HK-2 (cell line): ENCODE results near the gene LGALS16.
"Not testable (repeated sequence)": the region's sequence is repeated elsewhere in the genome, so short reads cannot be mapped to it uniquely, and the experiment has no call there.

Source experiments
- DNase-seq: peaks from one replicate; pipeline ENCODE4 v3.0.0-alpha.2; 2018; ENCODE audit not compliant: unreplicated experiment

LGALS16 gene

DNA sequence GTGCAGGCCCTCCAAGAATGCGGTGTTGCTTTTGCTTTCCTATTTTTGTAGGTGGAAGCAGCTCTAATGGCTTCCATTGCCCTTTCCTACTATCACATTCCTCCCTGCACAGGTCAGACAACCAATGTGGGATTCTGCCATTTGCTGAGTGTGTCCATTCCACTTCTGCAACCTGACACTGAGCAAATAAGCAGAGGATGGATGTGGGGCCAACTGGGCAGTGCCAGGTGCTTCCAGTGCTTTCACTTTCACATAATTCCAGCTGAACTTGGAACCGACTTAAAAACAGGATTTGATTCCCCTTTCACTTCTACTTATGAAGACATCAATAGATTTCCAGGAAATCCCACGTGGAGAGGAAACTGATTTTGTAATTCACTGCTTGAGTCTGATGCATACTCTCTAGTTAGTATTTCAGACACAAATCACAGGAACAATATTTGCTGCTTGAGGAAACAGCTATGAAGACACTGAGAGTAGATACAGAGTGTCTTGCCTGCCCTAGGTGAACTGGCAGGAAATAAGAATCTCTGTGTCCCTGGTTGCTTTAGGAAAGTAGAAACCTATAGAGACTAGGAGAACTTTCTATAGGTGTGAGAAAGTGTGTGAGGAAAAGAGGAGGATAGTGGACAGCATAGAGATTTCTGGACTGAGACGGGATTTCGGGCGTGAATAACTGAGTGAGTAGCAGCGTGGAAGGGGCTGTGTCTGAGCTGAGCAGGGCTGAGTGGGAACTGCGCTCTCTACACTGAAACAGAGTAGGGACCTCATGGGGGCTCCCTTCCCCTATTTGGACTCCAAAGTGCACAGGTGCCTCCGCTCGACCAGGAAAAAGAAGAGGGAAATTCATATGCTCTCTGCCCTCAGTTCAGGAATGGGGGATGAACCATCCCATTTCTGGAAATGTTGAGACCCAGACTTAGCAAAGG is 22.5 kb downstream of the LGALS16 start:
- DNase-seq, result no peak

DNA sequence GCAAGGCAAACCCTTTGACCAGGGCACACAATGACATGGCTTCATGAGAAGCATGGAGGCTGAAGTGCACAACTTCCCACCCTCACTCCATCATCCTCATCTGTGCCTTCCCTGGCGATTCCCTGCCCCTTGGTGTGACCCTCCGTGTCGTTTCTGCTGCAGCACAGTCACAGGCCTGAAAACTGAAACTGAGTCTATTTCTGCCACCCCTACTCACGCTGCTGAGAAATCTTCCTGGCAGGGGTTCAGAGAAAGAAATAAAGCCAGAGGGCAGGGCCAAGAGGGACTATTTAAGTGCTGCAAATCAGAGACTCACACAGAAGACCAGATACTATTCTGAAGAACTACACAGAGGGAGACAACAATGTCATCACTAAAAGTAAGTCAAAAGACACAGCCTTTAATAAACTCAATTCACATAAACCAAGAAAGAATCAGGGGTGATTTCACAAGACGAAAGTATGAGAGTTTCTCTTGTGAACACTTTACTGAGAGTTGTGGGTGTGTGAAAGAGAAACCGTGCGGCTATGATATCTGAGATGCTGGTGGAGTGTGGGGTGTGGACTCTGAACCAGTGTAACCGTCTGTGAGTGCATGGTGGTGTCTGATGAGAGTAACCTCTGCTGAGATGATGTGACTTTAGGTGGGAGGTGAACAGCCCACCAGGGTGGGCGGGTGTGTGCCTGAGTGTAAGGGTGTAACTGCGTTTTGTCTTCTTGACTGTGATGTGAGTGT is 23.5 kb downstream of the LGALS16 start:
- DNase-seq, result no peak

DNA sequence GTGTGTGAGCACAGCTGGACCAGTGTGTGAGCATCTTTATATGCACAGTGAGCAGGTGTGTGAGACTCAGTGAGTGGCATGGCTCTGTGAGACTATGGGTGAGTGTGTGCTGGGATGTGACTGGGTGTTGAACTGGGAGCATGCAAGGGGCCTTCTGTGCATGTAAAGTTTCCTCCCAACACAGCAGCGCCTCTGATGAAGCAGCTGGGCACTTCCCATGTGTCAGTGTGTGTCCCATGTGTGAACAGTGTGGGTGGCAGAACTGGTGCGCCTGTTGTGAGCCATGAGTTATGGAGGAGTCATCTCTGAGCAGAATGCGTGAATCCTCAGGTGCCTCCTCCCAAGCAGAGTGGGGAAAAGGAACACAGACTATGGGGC is 24.1 kb downstream of the LGALS16 start:
- DNase-seq, result no peak

DNA sequence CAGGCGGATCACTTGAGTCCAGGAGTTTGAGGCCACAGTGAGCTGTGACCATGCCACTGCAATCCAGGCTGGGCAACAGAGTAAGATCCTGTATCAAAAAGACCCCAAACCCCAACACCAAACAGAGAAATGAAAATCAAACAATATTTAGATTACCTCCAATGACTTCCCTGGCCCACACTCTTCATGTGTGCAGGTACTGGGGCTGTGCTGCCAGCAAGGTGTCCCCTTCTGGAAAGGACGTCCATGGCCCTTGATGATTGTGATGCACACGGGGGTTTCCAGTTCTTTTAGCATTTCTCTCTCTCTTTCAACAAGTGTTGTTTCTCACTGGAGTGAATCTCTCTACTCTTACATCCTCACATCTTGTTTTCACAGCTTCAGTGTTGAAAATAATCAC is 24.9 kb downstream of the LGALS16 start:
- no peak for DNase-seq

DNA sequence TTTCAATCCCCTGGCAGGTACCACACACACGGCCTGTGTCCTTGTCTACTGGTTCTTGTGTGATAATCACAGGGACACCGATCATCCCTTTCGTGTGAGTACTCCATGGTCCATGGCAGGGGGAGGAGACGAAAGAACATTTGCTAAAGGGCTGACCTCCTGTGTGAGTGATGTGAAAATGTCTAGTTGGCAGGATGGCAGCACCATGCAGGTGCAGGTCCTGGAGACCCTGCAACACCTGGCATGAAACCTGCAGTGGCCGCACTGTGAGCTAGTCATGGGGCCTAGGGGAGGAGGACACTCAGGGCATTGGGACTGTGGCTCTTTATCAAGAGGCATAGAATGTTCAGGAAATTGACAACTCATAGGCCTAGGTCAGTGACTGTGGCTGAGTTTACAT is 25.7 kb downstream of the LGALS16 start:
- no peak for DNase-seq

DNA sequence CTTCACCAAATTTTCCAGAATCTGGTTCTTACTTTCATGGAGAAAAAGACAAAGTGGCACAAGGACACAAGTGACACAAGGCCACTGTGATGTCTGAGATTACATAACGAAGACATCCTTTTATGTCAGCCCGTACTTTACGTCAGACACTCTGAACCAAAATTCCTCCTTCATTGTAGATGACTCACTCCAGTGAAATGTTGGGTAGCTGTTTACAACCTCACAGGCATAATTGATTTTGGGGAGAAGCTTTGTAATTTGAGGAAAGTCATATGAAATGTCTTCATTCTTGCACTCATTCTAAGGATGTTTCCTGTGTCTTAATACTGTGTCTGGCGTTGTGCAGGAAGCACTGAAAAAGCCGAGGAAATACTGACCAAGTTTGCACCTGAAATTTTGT is 28.6 kb downstream of the LGALS16 start:
- DNase-seq, result no peak

DNA sequence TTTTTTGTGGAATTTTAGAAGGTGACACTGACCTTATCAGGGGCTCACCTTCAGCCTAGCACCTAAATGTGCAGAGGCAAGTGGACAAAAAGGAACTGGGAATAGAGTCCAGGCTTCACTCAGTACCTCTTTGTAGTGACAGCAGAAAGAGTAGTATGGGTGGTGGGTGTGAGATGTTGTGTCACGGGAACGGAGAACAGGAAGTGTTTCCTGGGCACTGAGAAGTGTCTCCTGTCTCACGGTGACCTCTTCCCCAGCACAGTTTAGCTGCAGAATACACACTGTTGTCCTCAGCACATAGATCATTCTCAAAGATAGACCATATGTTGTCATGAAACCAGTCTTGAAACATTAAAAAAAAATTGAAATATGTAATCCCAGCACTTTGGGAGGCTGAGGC is 31.0 kb downstream of the LGALS16 start:
- no peak for DNase-seq

DNA sequence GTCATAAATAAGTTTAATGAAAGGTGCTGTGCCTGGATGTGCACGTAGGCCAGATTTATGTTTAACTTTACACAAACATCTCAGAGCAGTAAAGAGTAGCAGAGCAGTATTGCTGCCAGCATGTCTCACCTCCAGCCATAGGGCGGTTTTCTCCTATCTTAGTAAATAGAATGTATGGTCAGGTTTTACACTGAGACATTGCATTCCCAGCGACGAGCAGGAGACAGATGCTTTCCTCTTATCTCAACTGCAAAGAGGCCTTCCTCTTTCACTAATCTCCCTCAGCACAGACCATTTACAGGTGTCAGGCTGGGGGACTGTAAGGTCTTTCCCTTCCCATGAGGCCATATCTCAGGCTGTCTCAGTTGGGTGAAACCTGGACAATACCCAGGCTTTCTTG is 32.9 kb downstream of the LGALS16 start:
- DNase-seq, result not testable (repeated sequence)

DNA sequence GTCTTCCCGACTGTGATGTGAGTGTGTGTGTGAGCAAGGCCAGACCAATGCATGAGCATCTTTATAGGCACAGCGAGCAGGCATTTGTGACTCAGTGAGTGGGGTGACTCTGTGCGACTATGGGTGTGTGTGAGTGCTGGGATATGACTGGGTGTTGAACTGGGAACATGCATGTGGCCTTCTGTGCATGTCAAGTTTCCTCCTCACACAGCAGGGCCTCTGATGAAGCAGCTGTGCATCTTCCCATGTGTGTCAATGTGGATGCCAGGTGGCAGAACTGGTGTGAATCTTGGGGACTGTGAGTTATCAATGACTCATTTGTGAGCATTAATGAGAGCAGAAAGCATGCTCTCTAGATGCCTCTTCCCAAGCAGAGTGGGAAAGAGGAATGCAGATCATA is 36.5 kb downstream of the LGALS16 start:
- no peak for DNase-seq

DNA sequence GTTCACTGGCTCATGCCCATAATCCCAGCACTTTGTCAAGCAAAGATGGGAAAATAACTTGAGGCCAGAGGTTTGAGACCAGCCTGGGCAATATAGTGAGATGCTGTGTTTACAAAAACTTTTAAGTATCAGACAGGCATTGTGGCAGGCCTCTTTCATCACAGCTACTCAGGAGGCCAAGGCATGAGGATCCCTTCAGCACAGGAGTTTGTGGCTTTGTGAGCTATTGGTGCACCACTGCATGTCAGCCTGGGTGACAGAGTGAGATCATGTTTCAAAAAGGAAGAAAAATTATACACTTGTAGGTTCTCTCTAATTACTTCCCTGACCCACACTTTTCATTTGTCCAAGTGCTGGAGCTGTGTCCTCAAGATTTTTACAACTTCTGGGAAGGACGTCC is 37.1 kb downstream of the LGALS16 start:
- DNase-seq, result no peak

DNA sequence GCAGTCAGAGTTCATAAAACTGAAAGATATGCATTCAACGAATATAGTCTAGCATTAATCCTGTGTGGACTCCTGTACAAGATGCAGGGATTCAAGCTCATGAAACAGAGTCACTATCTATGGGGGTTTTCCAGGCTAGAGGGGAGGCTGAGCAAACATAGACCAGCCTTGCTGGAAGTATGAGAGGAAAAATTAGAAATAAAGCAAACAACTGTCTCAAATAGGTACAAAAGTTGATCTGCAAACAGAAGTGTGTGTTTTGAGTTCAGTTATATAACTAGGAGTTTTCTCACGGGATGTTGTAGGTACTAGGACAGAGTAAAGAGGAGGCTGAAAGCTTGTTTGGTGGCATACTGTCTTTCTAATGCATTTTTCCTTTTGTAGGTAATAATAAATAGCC is 40.0 kb downstream of the LGALS16 start:
- no peak for DNase-seq

DNA sequence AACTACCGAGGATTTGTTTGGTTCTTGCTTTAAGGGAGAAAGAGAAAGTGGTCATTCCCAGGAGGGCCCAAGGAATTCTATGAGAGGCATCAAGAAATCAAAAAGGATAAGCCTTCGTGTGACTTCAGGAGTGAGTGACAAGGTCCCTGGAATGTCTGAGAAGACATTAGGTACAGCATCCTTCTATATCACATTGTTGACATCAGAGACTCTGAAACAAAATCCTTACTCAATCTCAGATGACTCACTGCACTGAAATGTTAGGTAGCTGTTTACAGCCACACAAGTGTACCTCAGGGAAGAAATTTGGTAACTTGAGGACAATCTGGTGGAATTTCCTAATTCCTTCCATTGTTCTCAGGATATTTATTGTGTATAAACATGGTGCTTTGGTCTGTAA is 40.7 kb downstream of the LGALS16 start:
- no peak for DNase-seq

DNA sequence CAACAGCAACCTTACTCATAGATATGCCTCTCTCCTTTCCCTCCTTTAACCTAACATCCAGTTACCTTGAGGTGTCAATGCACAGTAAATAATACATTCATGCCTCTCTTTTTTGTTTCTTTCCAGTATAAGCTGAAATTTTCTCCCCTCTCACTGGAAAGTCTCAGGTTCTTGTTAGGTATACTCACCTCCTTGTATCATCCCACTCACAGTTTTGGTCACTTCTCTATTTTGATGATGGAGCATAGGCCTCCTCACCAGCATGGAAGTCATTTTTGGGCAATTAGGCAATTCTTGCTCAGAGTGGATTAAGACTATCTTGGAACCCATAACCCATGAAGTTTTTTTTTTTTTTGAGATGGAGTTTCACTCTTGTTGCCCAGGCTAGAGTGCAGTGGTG is 42.8 kb downstream of the LGALS16 start:
- DNase-seq, result no peak

DNA sequence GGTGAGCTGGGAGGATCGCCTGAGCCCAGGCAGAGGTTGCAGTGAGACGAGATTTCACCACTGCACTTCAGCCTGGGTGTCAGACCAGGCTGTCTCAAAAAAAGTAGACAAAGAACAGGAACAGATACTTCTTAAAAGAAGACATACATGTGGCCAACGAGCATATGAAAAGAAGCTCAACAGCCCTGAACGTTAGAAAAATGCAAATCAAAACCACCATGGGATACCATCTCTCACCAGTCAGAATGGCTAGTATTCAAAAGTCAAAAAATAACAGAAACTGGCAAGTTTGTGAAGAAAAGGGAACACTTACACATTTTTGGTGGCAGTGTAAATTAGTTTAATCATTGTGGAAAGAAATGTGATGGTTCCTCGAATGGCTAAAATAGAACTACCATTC is 45.6 kb downstream of the LGALS16 start:
- DNase-seq, result no peak

DNA sequence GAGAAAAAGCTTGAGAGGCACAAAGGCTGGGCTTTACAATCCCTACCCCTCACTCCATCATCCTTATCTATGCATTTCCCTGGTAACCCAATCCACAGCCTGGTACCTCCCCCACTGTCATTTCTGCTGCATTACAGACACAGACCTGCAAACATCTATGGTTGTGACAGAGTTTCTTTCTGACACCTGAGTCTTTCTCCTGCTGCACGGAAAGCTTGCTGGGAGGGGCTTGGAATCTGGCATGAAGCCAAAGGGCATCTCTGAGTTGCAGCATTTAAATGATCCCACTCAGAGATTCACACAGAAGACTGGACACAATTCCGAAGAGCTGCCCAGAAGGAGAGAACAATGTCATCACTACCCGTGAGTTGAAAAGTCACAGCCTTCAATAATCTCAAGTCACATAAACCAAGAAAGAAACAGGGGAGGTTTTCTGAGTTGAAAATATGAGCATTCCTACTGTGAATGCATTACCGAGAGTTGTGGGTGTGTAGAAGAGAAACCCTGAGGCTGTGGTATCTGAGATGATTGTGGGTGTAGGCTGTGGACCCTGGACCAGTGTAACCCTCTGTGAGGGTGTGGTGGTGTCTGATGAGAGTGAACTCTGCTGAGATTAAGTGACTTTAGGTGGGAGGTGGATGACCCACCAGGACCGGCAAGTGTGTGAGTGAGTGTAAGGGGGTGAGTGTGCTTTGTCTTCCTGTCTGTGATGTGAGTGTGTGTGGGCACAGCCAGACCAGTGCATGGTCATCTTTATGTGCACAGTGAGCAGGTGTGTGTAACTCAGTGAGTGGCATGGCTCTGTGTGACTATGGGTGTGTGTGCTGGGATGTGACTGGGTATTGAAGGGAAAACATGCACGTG is 48.7 kb downstream of the LGALS16 start, which contains the start of gene LGALS14:
Gene LGALS14 (plus strand): TSS at position 301 of the 864 bp plus-strand sequence. CDS start 48 bp downstream, at position 349.
- no peak for DNase-seq

DNA sequence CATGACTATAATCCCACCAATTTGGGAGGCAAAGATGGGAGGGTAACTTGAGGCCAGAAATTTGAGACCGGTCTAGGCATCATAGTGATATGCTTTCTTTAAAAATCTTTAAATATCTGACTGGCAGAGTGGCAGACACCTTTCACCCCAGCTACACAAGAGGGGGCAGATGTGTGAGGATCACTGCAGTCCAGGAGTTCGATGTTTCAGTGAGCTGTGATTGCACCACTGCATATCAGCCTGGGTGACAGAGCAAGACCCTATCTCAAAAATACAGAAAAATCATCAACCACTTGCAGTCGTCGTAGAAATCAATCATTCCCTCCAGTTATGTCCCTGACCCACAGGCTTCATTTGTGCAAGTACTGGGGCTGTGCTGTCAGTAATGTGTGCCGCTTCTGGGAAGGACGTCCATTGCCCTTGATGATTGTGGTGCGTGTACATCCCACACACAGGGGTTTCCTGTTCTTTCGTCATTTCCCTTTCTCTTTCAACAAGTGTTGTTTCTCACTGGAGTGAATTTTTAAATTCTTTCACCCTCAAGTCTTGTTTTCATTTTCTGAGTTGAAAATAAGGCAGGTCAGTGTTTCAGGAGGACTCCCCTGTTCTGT is 50.0 kb downstream of the LGALS16 start:
- DNase-seq, result no peak

DNA sequence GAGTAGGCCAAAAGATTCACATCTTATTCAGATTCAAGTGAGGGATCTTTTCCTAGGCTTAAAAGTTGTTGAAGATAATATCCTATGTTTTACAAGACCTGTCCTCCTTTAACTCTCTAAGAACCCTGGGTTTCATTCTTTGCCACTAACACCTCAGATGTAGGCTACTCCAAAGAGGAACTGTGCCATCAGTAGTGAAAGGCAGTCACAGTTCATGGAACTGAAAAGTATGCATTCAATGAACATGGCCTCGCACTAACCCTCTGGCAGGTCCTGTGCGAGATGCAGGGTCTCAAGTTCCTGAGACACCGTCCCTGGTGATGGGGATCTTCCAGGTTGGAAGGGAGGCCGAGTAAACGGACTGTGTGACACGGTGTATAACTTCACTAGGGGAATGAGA is 52.9 kb downstream of the LGALS16 start:
- no peak for DNase-seq

DNA sequence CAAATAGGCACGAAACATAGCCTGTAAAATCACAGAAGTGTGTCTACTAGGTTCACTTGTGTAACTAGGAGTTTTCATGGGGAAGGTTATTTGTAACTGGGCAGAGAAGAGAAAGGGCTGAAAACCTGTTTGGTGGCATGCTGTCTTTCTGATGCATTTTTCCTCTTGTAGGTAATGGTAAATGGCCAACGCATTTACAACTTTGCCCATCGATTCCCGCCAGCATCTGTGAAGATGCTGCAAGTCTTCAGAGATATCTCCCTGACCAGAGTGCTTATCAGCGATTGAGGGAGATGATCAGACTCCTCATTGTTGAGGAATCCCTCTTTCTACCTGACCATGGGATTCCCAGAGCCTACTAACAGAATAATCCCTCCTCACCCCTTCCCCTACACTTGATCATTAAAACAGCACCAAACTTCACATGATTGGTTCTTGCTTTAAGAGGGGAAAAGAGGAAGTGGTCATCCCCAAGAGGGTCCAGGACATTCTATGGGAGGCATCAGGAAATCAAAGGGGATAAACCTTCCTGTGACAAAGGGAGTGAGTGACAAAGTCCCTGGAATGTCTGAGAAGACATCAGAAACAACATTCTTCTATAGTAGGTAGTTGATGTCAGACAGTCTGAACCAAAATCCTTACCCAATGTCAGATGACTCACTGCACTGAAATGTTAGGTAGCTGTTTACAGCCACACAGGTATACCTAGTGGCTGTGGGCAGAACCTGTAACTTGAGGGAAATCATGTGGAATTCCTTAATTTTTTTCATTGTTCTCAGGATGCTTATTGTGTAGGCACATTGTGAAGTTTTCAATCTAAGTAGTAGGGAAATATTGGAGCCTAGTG is 53.5 kb downstream of the LGALS16 start:
- DNase-seq, result no peak
